ENCODE results near the gene DDX1.

DNA sequence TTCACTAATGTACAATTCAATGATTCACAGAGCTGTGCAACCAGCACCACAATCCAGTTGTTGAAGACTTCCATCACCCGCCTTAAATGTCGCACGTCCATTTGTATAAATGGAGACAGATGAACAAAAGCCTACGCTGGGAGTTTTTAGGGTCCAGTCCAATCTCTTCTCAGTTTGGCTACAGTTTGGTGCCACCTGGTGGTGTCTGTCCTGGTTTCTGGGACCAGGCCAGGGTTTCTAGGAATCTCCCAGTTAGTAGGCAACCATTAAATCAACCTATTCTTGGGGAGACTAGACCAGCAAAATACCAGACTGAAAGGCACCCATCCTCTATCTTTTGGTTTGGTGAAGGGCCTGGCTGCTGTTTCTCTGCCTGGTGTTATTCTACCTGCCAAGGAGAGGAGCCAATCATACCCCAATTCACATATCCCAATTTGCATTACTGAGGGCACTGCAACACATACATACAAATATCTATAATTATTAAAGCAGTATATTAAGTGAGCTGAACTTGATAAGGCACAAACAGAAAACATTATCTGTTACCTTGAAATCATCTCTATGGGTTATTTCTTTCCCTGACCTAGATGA lies 3.2 kb upstream of the DDX1 start:
- TF ChIP-seq, protein P1, sequence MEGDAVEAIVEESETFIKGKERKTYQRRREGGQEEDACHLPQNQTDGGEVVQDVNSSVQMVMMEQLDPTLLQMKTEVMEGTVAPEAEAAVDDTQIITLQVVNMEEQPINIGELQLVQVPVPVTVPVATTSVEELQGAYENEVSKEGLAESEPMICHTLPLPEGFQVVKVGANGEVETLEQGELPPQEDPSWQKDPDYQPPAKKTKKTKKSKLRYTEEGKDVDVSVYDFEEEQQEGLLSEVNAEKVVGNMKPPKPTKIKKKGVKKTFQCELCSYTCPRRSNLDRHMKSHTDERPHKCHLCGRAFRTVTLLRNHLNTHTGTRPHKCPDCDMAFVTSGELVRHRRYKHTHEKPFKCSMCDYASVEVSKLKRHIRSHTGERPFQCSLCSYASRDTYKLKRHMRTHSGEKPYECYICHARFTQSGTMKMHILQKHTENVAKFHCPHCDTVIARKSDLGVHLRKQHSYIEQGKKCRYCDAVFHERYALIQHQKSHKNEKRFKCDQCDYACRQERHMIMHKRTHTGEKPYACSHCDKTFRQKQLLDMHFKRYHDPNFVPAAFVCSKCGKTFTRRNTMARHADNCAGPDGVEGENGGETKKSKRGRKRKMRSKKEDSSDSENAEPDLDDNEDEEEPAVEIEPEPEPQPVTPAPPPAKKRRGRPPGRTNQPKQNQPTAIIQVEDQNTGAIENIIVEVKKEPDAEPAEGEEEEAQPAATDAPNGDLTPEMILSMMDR (IDR thresholded peaks at IDR 0.05; ENCODE audit: low read depth, low read length), result peak; percentile 71
- TF ChIP-seq MYC (IDR thresholded peaks at IDR 0.05; ENCODE audit: low read depth, low read length), result no peak
